ENCODE data around the gene TRAPPC14. TPM values are rescaled to one million over a fixed set of nuclear protein-coding genes. Genes with fewer than 3 reads are reported as not detected.
A peak's percentile ranks its signal among the peaks of the same experiment; 100 is the strongest.

The TRAPPC14 gene
- total RNA-seq, 1 experiment from 2014 or later, result 23.4 TPM

GRCh38 chr7:100111914-100112313 lies 46.6 kb downstream of the TRAPPC14 start:
- H3K9me3 ChIP-seq (ENCODE audit: insufficient read depth, low read depth), result no peaks in the 10 kb centered on the region
- no peak overlapping the region for H2AFZ ChIP-seq
- no peaks in the 10 kb centered on the region for H3K27me3 ChIP-seq (ENCODE audit: insufficient read depth, low read depth)
- DNase-seq, result no peak
- H3K9me2 ChIP-seq (ENCODE audit: insufficient read depth), result no peaks in the 10 kb centered on the region
- TF ChIP-seq CTCF (conservative IDR thresholded peaks at IDR 0.05), result no peak
- no peak for TF ChIP-seq EZH2 (IDR thresholded peaks at IDR 0.05; ENCODE audit: low read depth)
- no peak overlapping the region for H3K27ac ChIP-seq
- H3F3A ChIP-seq (ENCODE audit: insufficient read depth, low read depth), result no peaks in the 10 kb centered on the region; the same call in 1 of the 2 replicates
- H3K4me3 ChIP-seq, result no peak overlapping the region
- ChIA-PET POLR2A (ENCODE audit: unreplicated experiment) (no interaction called here), CTCF (interaction anchor here (0.6 kb wide), 1 partner anchor 9 kb away, joined by 6 read pairs; no protein-coding TSS in a partner anchor)
- no TSS peak for BruUV-seq (replicated peaks)
- intact Hi-C loops (cut with micrococcal nuclease; ENCODE audit: unreplicated experiment), result no loop called here
- H3K79me2 ChIP-seq (ENCODE audit: low read depth), result no peaks in the 10 kb centered on the region
- H3K36me3 ChIP-seq (ENCODE audit: low read depth), result peaks cover 4% of the 10 kb centered on the region
- H3K4me2 ChIP-seq, result no peak overlapping the region
- no peaks in the 10 kb centered on the region for H3K4me1 ChIP-seq (replicated peaks; ENCODE audit: insufficient read depth)
- H4K20me1 ChIP-seq (ENCODE audit: insufficient read depth), result no peaks in the 10 kb centered on the region

DNA sequence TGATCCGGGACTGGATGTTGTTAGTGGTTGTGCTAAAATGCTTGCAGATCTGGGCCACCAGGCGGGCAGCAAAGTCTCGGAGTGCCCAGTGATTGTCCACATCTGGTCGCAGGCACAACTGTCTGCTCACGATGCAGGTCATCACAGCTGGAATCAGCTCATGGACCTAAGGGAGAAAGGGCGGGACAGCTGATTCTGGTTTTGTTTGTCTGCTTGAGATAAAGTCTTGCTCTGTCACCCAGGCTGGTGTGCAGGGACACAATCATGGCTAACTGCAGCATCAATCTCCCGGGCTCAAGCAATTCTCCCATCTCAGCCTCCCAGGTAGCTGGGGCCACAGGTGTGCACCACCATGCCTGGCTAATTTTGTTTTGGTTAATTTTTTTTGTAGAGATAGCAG lies 47.4 kb downstream of the TRAPPC14 start:
- TSS peak; percentile 16 for BruUV-seq (replicated peaks)
- H3K9me2 ChIP-seq (ENCODE audit: insufficient read depth), result no peaks in the 10 kb centered on the region
- peaks cover 4% of the 10 kb centered on the region for H3K36me3 ChIP-seq (ENCODE audit: low read depth)
- H3K4me2 ChIP-seq, result no peak overlapping the region
- no peaks in the 10 kb centered on the region for H3K79me2 ChIP-seq (ENCODE audit: low read depth)
- ChIA-PET POLR2A (ENCODE audit: unreplicated experiment) (no interaction called here), CTCF (interaction anchor here (0.6 kb wide), 1 partner anchor 8 kb away, joined by 6 read pairs; no protein-coding TSS in a partner anchor)
- H3K27ac ChIP-seq, result no peak overlapping the region
- H3K27me3 ChIP-seq (ENCODE audit: insufficient read depth, low read depth), result no peaks in the 10 kb centered on the region
- intact Hi-C loops (cut with micrococcal nuclease; ENCODE audit: unreplicated experiment), result no loop called here
- no peaks in the 10 kb centered on the region for H4K20me1 ChIP-seq (ENCODE audit: insufficient read depth)
- no peaks in the 10 kb centered on the region for H3K4me1 ChIP-seq (replicated peaks; ENCODE audit: insufficient read depth)
- H3K4me3 ChIP-seq, result no peak overlapping the region
- no peaks in the 10 kb centered on the region for H3K9me3 ChIP-seq (ENCODE audit: insufficient read depth, low read depth)
- no peak for DNase-seq
- H2AFZ ChIP-seq, result no peak overlapping the region
- TF ChIP-seq CTCF (conservative IDR thresholded peaks at IDR 0.05) (no peak), EZH2 (IDR thresholded peaks at IDR 0.05; ENCODE audit: low read depth) (no peak)
- H3F3A ChIP-seq (ENCODE audit: insufficient read depth, low read depth), result no peaks in the 10 kb centered on the region; the same call in 1 of the 2 replicates

DNA sequence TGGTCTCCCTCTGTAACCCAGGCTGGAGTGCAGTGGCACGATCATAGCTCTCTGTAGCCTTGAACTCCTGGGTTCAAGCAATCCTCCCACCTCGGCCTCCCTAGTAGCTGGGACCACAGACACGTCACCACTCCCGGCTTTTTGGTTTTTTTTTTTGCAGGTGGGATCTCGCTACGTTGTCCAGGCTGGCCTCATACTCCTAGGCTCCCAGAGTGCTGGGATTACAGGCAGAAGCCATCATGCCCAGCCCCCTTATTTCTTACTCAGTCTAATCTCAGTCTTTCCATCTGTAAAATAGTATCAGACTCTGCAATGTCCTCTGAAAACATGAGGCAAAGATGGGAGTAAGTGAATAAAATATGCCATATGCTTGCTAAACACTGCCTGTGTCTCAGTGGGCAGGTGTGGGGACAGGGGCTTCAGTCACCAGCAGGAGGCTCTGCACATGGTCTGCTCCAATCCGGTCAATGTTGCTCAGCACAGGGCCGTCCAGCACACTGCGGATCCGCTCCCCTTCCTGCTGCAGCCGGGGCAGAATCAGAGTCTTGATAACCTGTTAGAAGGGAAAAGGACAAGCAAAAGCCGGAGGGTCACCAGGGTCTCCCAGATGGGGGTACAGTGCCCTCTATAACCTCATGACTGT lies 48.9 kb downstream of the TRAPPC14 start:
- BruUV-seq (replicated peaks), result no TSS peak
- H3K4me2 ChIP-seq, result no peak overlapping the region
- POLR2A ChIA-PET (ENCODE audit: unreplicated experiment), result no interaction called here

More for the DNA sequence above, 48.9 kb downstream of the TRAPPC14 start:
- H3K79me2 ChIP-seq (ENCODE audit: low read depth), result no peaks in the 10 kb centered on the region
- H3K27me3 ChIP-seq (ENCODE audit: insufficient read depth, low read depth), result no peaks in the 10 kb centered on the region
- TF ChIP-seq CTCF (conservative IDR thresholded peaks at IDR 0.05) (no peak), EZH2 (IDR thresholded peaks at IDR 0.05; ENCODE audit: low read depth) (no peak)
- no peaks in the 10 kb centered on the region for H4K20me1 ChIP-seq (ENCODE audit: insufficient read depth)
- CTCF ChIA-PET, result no interaction called here
- H3K9me3 ChIP-seq (ENCODE audit: insufficient read depth, low read depth), result no peaks in the 10 kb centered on the region
- H2AFZ ChIP-seq, result no peak overlapping the region
- no peaks in the 10 kb centered on the region for H3K4me1 ChIP-seq (replicated peaks; ENCODE audit: insufficient read depth)
- no peak overlapping the region for H3K27ac ChIP-seq
- no peak for DNase-seq
- H3F3A ChIP-seq (ENCODE audit: insufficient read depth, low read depth), result no peaks in the 10 kb centered on the region; the same call in 1 of the 2 replicates
- H3K9me2 ChIP-seq (ENCODE audit: insufficient read depth), result no peaks in the 10 kb centered on the region
- peaks cover 4% of the 10 kb centered on the region for H3K36me3 ChIP-seq (ENCODE audit: low read depth)
- no peak overlapping the region for H3K4me3 ChIP-seq
- intact Hi-C loops (cut with micrococcal nuclease; ENCODE audit: unreplicated experiment), result no loop called here
